Measurements from ENCODE around the gene EML2. TPM values are rescaled to one million over a fixed set of nuclear protein-coding genes. Genes with fewer than 3 reads are reported as not detected.

Gene EML2
- total and polyA plus RNA-seq, 2 of the 8 experiments (the other 6 are each of a cell fraction or from before 2014, with no cell fraction given), result 28.8 to 29.4 TPM

GRCh38 chr19:45636902-45637301, 2.3 kb downstream of the EML2 start:
- Histone ChIP-seq H3K18ac (ENCODE audit: extremely low read depth, low read length) (no peak overlapping the region), H2BK20ac (ENCODE audit: low read length) (no peak overlapping the region), H3K9me3 (ENCODE audit: insufficient read depth in 2 of 2, low read depth in 1 of 2, low read length in 1 of 2) (no peaks in the 10 kb centered on the region), H3K27ac (ENCODE audit: low read depth, low read length) (no peak overlapping the region), H3K36me3 (ENCODE audit: control insufficient read depth in 2 of 4, insufficient read depth in 4 of 4, low read length in 3 of 4) (no peaks in the 10 kb centered on the region), H3K4ac (replicated peaks; ENCODE audit: insufficient read length, low read depth, low read length) (no peak overlapping the region), H4K20me1 (replicated peaks in 1 of 2; ENCODE audit: control insufficient read depth in 1 of 2, insufficient read depth in 2 of 2, low read length in 2 of 2) (no peaks in the 10 kb centered on the region), H2BK120ac (replicated peaks; ENCODE audit: low read depth, low read length) (no peak overlapping the region), H3K79me2 (ENCODE audit: control insufficient read depth in 1 of 2, insufficient read depth in 2 of 2, low read length in 2 of 2) (no peaks in the 10 kb centered on the region), H3K4me3 (ENCODE audit: extremely low read depth in 1 of 4, insufficient read depth in 2 of 4, low read depth in 3 of 4, low read length in 4 of 4) (no peak overlapping the region), H4K8ac (ENCODE audit: extremely low read depth, insufficient read depth, low read length) (no peak overlapping the region), H3K4me1 (replicated peaks in 1 of 4; ENCODE audit: control insufficient read depth in 3 of 4, insufficient read depth in 4 of 4, low read length in 3 of 4) (peaks cover 4 to 21% (median 12%) of the 10 kb centered on the region in 4 experiments), H2BK5ac (ENCODE audit: low read depth, low read length) (no peak overlapping the region), H2BK15ac (ENCODE audit: low read length) (no peak overlapping the region), H2BK12ac (ENCODE audit: low read depth, low read length) (no peak overlapping the region), H3K14ac (ENCODE audit: insufficient read length) (no peak overlapping the region), H3K9ac (replicated peaks in 1 of 4; ENCODE audit: extremely low read depth in 1 of 4, low read depth in 3 of 4, low read length in 3 of 4) (no peak overlapping the region), H2AFZ (ENCODE audit: low read length) (no peak overlapping the region), H3K4me2 (ENCODE audit: insufficient read depth in 1 of 2, low read depth in 2 of 2, low read length in 2 of 2) (no peak overlapping the region), H4K91ac (replicated peaks; ENCODE audit: insufficient read length, low read length) (no peak overlapping the region), H4K5ac (ENCODE audit: insufficient read length, low read depth, low read length) (no peak overlapping the region), H3K23ac (ENCODE audit: insufficient read length) (no peak overlapping the region), H3K56ac (replicated peaks; ENCODE audit: insufficient read length, low read depth, low read length) (no peak overlapping the region), H3K27me3 (replicated peaks in 1 of 4; ENCODE audit: control insufficient read depth in 3 of 4, extremely low read depth in 1 of 4, insufficient read depth in 3 of 4, low read length in 3 of 4) (no peaks in the 10 kb centered on the region; a peak in 1 of 7 replicates), H2AK5ac (ENCODE audit: low read depth, low read length) (0 out of 2 replicates have a peak overlapping the region, but pooled peaks have one; percentile 39), H3K23me2 (ENCODE audit: low read depth, low read length) (peaks cover 18% of the 10 kb centered on the region), H3K79me1 (ENCODE audit: low read depth, low read length) (no peaks in the 10 kb centered on the region)
- 88% methylated on average over 2 of the region's 2 CpGs; no CpG with 5 or more reads in 1 of the 2 experiments for WGBS, 2 experiments (ENCODE audit: extremely low coverage in 1 of 2, insufficient coverage in 1 of 2, insufficient read length in 1 of 2, insufficient replicate concordance in 2 of 2, low coverage in 1 of 2, low lambda C conversion rate in 2 of 2, missing lambda C conversion rate in 1 of 2)
- ChIA-PET CTCF (ENCODE audit: partially characterized antibody) (interaction anchor here (1.0 to 8.4 kb wide), 2 partner anchors 17 to 30 kb away, joined by 3 to 135 read pairs; partner anchors contain the start of gene GPR4), POLR2A (ENCODE audit: partially characterized antibody) (interaction anchor here (0.6 to 3.5 kb wide), 2 partner anchors 21 to 871 kb away, joined by 3 to 21 read pairs; no protein-coding TSS in a partner anchor)
- TF ChIP-seq RBBP5 (IDR thresholded peaks at IDR 0.05; ENCODE audit: borderline replicate concordance, low read depth, low read length) (no peak), CEBPB (IDR thresholded peaks at IDR 0.05; ENCODE audit: low read depth, low read length) (no peak), RXRA (IDR thresholded peaks at IDR 0.05; ENCODE audit: insufficient read depth, low read depth, low read length) (no peak), ATF3 (IDR thresholded peaks at IDR 0.05; ENCODE audit: insufficient read depth, low read depth, low read length) (no peak), EZH2 (IDR thresholded peaks at IDR 0.05; ENCODE audit: low read depth, low read length, severe bottlenecking) (no peak), CTBP2 (IDR thresholded peaks at IDR 0.05; ENCODE audit: borderline replicate concordance, insufficient read depth, insufficient read length, low read length) (no peak), KDM1A (IDR thresholded peaks at IDR 0.05; ENCODE audit: borderline replicate concordance, low read length) (no peak), CHD2 (IDR thresholded peaks at IDR 0.05; ENCODE audit: low read length) (no peak)
- DNase-seq (ENCODE audit: low read depth in 1 of 2, low spot score in 2 of 2), result no peak
- FAIRE-seq, result no peak

Data from H1 (cell line).